Stomach (tissue), 4 donors: ENCODE results near the gene NELFB.

Experiments used
- POLR2A ChIP-seq, 4 donors: fragments of 450-650 bp; IDR thresholded peaks; one replicate each; pipeline ENCODE4 v1.6.1; 2016; ENCODE audit warnings: antibody characterized with exemption in 4 of 4, control low read depth in 2 of 4, mild to moderate bottlenecking in 1 of 4, moderate library complexity in 1 of 4
- POLR2AphosphoS5 ChIP-seq, 3 donors: sonication (generic); formaldehyde crosslinking; IDR thresholded peaks; one replicate each; pipeline ENCODE4 v1.6.1; 2016; ENCODE audit warnings: antibody characterized with exemption in 3 of 3
- TF ChIP-seq, protein P1 (sequence below), 7 experiments: fragments of 450-650 bp in 4 of 7; fragments of 200-600 bp in 3 of 7; sonication (generic) in 3 of 7; IDR thresholded peaks; one replicate each; pipeline ENCODE4 v1.5.1; 2016 to 2019; ENCODE audit warnings: antibody characterized with exemption in 7 of 7, control low read depth in 2 of 7, mild to moderate bottlenecking in 1 of 7

GRCh38 chr9:137247135-137247915 is 7.8 kb upstream of the NELFB start:
- TF ChIP-seq POLR2AphosphoS5 (IDR thresholded peaks at IDR 0.05) (no peak), POLR2A (IDR thresholded peaks at IDR 0.05) (no peak)
- TF ChIP-seq, protein P1, sequence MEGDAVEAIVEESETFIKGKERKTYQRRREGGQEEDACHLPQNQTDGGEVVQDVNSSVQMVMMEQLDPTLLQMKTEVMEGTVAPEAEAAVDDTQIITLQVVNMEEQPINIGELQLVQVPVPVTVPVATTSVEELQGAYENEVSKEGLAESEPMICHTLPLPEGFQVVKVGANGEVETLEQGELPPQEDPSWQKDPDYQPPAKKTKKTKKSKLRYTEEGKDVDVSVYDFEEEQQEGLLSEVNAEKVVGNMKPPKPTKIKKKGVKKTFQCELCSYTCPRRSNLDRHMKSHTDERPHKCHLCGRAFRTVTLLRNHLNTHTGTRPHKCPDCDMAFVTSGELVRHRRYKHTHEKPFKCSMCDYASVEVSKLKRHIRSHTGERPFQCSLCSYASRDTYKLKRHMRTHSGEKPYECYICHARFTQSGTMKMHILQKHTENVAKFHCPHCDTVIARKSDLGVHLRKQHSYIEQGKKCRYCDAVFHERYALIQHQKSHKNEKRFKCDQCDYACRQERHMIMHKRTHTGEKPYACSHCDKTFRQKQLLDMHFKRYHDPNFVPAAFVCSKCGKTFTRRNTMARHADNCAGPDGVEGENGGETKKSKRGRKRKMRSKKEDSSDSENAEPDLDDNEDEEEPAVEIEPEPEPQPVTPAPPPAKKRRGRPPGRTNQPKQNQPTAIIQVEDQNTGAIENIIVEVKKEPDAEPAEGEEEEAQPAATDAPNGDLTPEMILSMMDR (IDR thresholded peaks at IDR 0.05): no peak
